Esophagus (tissue), 2 donors: ENCODE results near the gene PCDHA12. TPM values are rescaled to one million over a fixed set of nuclear protein-coding genes. Genes with fewer than 3 reads are reported as not detected.
"Not testable (repeated sequence)": the region's sequence is repeated elsewhere in the genome, so short reads cannot be mapped to it uniquely, and the experiment has no call there.

Experiments
- H3K27ac ChIP-seq, 2 donors: one replicate each; pipeline ENCODE4 v1.5.1; 2013; ENCODE audit warnings: low read depth in 2 of 2, mild to moderate bottlenecking in 2 of 2, inconsistent platforms in 1 of 2, low read length in 1 of 2, moderate library complexity in 1 of 2
- H3K27me3 ChIP-seq, 2 donors: one replicate each; pipeline ENCODE4 v1.6.1; 2013; ENCODE audit warnings: low read length in 2 of 2, control low read depth in 1 of 2, mild to moderate bottlenecking in 1 of 2; ENCODE audit not compliant: insufficient read depth in 2 of 2, control insufficient read depth in 1 of 2
- H3K36me3 ChIP-seq, 2 donors: one replicate each; pipeline ENCODE4 v1.6.1; 2013; ENCODE audit warnings: low read length in 1 of 2; ENCODE audit not compliant: control insufficient read depth in 2 of 2, insufficient read depth in 2 of 2
- H3K4me1 ChIP-seq, 2 donors: one replicate each; pipeline ENCODE4 v1.6.1; 2013; ENCODE audit warnings: low read length in 1 of 2; ENCODE audit not compliant: control insufficient read depth in 2 of 2, insufficient read depth in 2 of 2
- H3K4me3 ChIP-seq, 2 donors: one replicate each; pipeline ENCODE4 v1.5.1; 2013; ENCODE audit warnings: low read length in 2 of 2, mild to moderate bottlenecking in 2 of 2, low read depth in 1 of 2, moderate library complexity in 1 of 2
- H3K9me3 ChIP-seq, 2 donors: one replicate each; pipeline ENCODE4 v1.6.1; 2013; ENCODE audit warnings: mild to moderate bottlenecking in 2 of 2, low read depth in 1 of 2, low read length in 1 of 2, moderate library complexity in 1 of 2; ENCODE audit not compliant: control insufficient read depth in 2 of 2, insufficient read depth in 1 of 2
- WGBS, 2 donors: extraction: QIAGEN DNeasy Blood & Tissue Kit; methylation state at CpG; one replicate each; pipeline ENCODE4 v1.1.7; 2013; 5-methylcytosine and 5-hydroxymethylcytosine counted together
- polyA plus RNA-seq, 2 donors: library from polyadenylated mRNA; stranded (reverse); fragments of 200-250 nt; gene quantifications; one replicate each; pipeline ENCODE4 v1.2.3, GENCODE V29; 2013
- donor health status: healthy with polysubstance abuse.
- donor health status: Bipolar disorder and iron deficiency.

The PCDHA12 gene
- polyA plus RNA-seq, 2 donors: 0.01 to 0.04 TPM

DNA sequence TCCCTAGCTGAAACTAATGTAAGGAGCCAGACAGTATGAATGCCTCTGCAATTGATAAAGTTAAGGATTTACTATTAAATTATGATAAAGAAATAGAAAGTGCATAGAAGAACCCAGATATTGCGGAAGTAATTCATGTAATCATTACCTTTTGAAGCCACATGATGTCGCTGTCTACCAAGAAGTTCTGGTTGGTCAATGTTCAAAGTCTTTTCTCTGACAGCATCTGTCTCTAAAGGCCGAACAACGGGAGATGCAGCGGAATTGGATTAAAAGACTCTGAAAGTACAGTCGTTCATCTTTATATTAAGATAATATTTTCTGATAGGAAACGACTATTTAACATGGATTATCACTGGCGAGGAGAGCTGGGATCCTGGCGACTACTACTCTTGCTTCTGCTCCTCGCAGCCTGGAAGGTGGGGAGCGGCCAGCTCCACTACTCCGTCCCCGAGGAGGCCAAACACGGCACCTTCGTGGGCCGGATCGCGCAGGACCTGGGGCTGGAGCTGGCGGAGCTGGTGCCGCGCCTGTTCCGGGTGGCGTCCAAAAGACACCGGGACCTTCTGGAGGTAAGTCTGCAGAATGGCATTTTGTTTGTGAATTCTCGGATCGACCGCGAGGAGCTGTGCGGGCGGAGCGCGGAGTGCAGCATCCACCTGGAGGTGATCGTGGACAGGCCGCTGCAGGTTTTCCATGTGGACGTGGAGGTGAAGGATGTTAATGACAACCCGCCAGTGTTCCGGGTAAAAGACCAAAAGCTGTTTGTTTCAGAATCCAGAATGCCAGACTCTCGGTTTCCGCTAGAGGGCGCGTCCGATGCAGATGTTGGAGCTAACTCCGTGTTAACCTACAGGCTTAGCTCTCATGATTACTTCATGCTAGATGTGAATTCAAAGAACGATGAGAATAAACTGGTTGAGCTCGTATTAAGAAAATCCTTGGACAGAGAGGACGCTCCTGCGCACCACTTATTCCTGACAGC lies 33.8 kb upstream of the PCDHA12 start, which contains the start of gene PCDHA8:
Gene PCDHA8, plus strand, starts transcription at position 210 of the 985 bp plus-strand sequence. Its CDS starts 135 bp downstream, at position 345.
- no peak within 1 kb of the TSS for H3K27ac ChIP-seq
- H3K27me3 ChIP-seq: no peaks in the 10 kb centered on the region
- WGBS, 2 donors: 25 to 32% methylated on average over 41 to 47 of the region's 47 CpGs
- H3K9me3 ChIP-seq: peaks cover 2 to 24% of the 10 kb centered on the region in 2 donors
- H3K4me1 ChIP-seq: no peaks in the 10 kb centered on the region
- H3K36me3 ChIP-seq: no peaks in the 10 kb centered on the region
- no peak within 1 kb of the TSS for H3K4me3 ChIP-seq

DNA sequence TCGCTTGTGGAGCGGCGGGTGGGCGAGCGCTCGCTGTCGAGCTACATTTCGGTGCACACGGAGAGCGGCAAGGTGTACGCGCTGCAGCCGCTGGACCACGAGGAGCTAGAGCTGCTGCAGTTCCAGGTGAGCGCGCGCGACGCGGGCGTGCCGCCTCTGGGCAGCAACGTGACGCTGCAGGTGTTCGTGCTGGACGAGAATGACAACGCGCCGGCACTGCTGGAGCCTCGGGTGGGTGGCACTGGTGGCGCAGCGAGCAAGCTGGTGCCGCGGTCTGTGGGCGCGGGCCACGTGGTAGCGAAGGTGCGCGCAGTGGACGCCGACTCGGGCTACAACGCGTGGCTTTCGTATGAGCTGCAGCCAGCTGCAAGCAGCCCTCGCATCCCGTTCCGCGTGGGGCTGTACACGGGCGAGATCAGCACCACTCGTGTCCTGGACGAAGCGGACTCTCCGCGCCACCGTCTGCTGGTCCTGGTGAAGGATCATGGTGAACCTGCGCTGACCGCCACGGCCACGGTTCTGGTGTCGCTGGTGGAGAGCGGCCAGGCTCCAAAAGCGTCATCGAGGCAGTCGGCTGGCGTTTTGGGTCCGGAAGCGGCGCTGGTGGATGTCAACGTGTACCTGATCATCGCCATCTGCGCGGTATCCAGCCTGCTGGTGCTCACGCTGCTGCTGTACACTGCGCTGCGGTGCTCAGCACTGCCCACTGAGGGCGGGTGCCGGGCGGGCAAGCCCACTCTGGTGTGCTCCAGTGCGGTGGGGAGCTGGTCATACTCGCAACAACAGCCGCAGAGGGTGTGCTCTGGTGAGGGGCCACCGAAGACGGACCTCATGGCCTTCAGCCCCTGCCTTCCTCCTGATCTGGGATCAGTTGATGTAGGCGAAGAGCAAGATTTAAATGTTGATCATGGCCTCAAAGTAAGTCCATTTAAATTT lies 32.0 kb upstream of the PCDHA12 start:
- no peaks in the 10 kb centered on the region for H3K27me3 ChIP-seq
- H3K36me3 ChIP-seq: no peaks in the 10 kb centered on the region
- WGBS, 2 donors: 55 to 67% methylated on average over 1 to 87 of the region's 87 CpGs
- H3K27ac ChIP-seq: no peak overlapping the region
- H3K9me3 ChIP-seq: peaks cover 0 to 21% of the 10 kb centered on the region in 2 donors
- H3K4me3 ChIP-seq: no peak overlapping the region
- no peaks in the 10 kb centered on the region for H3K4me1 ChIP-seq

DNA sequence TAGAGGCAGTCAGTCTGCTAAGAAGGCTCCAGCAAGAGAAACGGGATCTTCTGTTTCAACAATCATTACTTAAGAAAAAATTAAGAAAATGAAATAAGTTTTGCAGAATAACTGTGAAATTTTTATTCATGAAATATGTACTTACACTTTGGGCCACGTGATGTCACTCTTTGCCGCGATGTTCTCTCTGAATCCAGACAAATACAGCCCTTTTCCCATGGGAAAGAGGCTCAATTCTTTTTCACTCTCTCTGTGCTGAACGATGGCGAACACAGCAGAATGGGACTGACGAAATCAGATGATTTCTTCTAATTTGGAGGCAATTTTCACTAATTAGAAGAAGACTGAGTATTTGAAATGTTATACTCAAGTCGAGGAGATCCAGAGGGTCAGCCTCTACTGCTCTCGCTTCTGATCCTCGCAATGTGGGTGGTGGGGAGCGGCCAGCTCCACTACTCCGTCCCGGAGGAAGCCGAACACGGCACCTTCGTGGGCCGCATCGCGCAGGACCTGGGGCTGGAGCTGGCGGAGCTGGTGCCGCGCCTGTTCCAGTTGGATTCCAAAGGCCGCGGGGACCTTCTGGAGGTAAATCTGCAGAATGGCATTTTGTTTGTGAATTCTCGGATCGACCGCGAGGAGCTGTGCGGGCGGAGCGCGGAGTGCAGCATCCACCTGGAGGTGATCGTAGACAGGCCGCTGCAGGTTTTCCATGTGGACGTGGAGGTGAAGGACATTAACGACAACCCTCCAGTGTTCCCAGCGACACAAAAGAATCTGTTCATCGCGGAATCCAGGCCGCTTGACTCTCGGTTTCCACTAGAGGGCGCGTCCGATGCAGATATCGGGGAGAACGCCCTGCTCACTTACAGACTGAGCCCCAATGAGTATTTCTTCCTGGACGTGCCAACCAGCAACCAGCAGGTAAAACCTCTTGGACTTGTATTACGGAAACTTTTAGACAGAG lies 26.7 kb upstream of the PCDHA12 start, which contains the start of gene PCDHA9:
Gene PCDHA9, plus strand, starts transcription at position 244 of the 964 bp plus-strand sequence. Its CDS starts 114 bp downstream, at position 358.
- H3K27ac ChIP-seq, H3K4me1 ChIP-seq, H3K27me3 ChIP-seq, H3K36me3 ChIP-seq, H3K4me3 ChIP-seq: not testable (repeated sequence)
- H3K9me3 ChIP-seq: peaks cover 0 to 20% of the 10 kb centered on the region in 2 donors
- WGBS, 2 donors: 18 to 24% methylated on average over 10 to 46 of the region's 48 CpGs

DNA sequence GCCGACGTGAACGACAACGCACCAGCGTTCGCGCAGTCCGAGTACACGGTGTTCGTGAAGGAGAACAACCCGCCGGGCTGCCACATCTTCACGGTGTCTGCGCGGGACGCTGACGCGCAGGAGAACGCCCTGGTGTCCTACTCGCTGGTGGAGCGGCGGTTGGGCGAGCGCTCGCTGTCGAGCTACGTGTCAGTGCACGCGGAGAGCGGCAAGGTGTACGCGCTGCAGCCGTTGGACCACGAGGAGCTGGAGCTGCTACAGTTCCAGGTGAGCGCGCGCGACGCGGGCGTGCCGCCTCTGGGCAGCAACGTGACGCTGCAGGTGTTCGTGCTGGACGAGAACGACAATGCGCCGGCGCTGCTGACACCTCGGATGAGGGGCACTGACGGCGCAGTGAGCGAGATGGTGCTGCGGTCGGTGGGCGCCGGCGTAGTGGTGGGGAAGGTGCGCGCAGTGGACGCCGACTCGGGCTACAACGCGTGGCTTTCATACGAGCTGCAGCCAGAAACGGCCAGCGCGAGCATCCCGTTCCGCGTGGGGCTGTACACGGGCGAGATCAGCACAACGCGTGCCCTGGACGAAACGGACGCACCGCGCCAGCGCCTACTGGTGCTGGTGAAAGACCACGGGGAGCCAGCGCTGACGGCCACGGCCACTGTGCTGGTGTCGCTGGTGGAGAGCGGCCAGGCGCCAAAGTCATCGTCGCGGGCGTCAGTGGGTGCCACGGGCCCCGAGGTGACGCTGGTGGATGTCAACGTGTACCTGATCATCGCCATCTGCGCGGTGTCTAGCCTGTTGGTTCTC lies 25.1 kb upstream of the PCDHA12 start:
- H3K27ac ChIP-seq, H3K36me3 ChIP-seq, H3K4me1 ChIP-seq, H3K4me3 ChIP-seq, H3K27me3 ChIP-seq: not testable (repeated sequence)
- 50 to 57% methylated on average over 8 to 101 of the region's 101 CpGs for WGBS, 2 donors
- H3K9me3 ChIP-seq: peaks cover 0 to 19% of the 10 kb centered on the region in 2 donors

DNA sequence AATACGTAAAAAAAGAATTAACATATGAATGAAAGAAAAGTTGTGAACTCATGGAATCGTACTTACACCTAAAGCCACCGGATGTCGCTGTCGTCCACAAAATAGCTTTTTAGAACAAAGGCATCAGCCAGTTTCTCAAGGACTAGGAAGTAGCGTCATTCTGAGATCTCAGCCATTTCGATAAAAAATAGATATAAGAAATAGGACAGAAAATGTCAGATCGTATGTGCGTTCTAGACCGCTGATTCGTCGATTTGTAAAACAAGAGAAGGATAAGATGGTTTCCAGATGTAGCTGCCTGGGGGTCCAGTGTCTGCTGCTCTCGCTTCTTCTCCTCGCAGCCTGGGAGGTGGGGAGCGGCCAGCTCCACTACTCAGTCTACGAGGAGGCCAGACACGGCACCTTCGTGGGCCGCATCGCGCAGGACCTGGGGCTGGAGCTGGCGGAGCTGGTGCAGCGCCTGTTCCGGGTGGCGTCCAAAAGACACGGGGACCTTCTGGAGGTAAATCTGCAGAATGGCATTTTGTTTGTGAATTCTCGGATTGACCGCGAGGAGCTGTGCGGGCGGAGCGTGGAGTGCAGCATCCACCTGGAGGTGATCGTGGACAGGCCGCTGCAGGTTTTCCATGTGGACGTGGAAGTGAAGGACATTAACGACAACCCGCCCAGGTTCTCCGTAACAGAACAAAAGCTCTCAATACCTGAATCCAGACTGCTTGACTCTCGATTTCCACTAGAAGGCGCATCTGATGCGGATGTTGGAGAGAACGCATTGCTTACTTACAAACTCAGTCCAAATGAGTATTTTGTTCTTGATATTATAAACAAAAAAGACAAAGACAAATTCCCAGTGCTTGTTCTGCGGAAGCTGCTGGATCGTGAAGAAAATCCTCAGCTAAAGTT lies 19.1 kb upstream of the PCDHA12 start, which contains the start of gene PCDHA10:
Gene PCDHA10, plus strand, starts transcription at position 126 of the 903 bp plus-strand sequence. Its CDS starts 152 bp downstream, at position 278.
- no peak within 1 kb of the TSS for H3K4me3 ChIP-seq
- H3K36me3 ChIP-seq: no peaks in the 10 kb centered on the region
- WGBS, 2 donors: 28 to 35% methylated on average over 8 to 44 of the region's 44 CpGs
- H3K4me1 ChIP-seq: no peaks in the 10 kb centered on the region
- H3K27me3 ChIP-seq: no peaks in the 10 kb centered on the region
- H3K27ac ChIP-seq: no peak within 1 kb of the TSS
- peaks cover 0 to 18% of the 10 kb centered on the region in 2 donors for H3K9me3 ChIP-seq

DNA sequence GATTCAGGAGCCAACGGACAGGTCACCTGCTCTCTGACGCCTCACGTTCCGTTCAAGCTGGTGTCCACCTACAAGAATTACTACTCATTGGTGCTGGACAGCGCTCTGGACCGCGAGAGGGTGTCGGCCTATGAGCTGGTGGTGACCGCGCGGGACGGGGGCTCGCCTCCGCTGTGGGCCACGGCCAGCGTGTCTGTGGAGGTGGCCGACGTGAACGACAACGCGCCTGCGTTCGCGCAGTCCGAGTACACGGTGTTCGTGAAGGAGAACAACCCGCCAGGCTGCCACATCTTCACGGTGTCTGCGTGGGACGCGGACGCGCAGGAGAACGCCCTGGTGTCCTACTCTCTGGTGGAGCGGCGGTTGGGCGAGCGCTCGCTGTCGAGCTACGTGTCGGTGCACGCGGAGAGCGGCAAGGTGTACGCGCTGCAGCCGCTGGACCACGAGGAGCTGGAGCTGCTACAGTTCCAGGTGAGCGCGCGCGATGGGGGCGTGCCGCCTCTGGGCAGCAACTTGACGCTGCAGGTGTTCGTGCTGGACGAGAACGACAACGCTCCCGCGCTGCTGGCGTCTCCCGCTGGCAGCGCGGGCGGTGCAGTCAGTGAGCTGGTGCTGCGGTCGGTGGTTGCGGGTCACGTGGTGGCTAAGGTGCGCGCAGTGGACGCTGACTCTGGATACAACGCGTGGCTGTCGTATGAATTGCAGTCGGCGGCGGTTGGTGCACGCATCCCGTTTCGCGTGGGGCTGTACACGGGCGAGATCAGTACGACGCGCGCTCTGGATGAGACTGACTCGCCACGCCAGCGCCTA lies 17.7 kb upstream of the PCDHA12 start:
- Histone ChIP-seq H3K4me1 (no peaks in the 10 kb centered on the region), H3K27ac (no peak overlapping the region), H3K27me3 (no peaks in the 10 kb centered on the region), H3K9me3 (peaks cover 2 to 27% of the 10 kb centered on the region in 2 donors), H3K36me3 (no peaks in the 10 kb centered on the region), H3K4me3 (no peak overlapping the region)
- 61 to 68% methylated on average over 13 to 94 of the region's 94 CpGs for WGBS, 2 donors

DNA sequence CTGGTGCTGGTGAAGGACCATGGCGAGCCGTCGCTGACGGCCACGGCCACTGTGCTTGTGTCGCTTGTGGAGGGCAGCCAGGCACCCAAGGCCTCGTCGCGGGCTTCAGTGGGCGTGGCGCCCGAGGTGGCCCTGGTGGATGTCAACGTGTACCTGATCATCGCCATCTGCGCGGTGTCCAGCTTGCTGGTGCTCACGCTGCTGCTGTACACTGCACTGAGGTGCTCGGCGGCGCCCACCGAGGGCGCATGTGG lies 17.2 kb upstream of the PCDHA12 start:
- no peak overlapping the region for H3K4me3 ChIP-seq
- H3K27me3 ChIP-seq: no peaks in the 10 kb centered on the region
- peaks cover 7 to 32% of the 10 kb centered on the region in 2 donors for H3K9me3 ChIP-seq
- no peaks in the 10 kb centered on the region for H3K4me1 ChIP-seq
- H3K27ac ChIP-seq: no peak overlapping the region
- WGBS, 2 donors: 63% methylated on average over 22 of the region's 22 CpGs; no CpG with 5 or more reads in 1 of the 2 donors
- H3K36me3 ChIP-seq: no peaks in the 10 kb centered on the region
